H1 (cell line): ENCODE results near the gene IGFBP1. TPM values are rescaled to one million over a fixed set of nuclear protein-coding genes. Genes with fewer than 3 reads are reported as not detected.

Experiments used
- CTCF ChIA-PET: fragments of 300-600 bp; sonication (Branson Sonifier 250); formaldehyde crosslinking; loops from one replicate; lab custom pipeline; 2021; ENCODE audit not compliant: partially characterized antibody; lab: Charles Lee
- POLR2A ChIA-PET: fragments of 300-600 bp; sonication (Branson Sonifier 250); formaldehyde crosslinking; loops from one replicate; lab custom pipeline; 2021; ENCODE audit warnings: inconsistent platforms; ENCODE audit not compliant: partially characterized antibody; lab: Charles Lee
- DNase-seq, 2 experiments: peaks; one replicate each; pipeline versions ENCODE4 v3.0.0 to v3.0.0-alpha.2; 2010 to 2022; ENCODE audit warnings: low spot score in 2 of 2, low read depth in 1 of 2, mixed read lengths in 1 of 2
- FAIRE-seq: peaks from 2 replicates; lab custom pipeline; 2011; peaks lifted over from hg19 to GRCh38; lab: Jason Lieb, UNC
- H2AFZ ChIP-seq: 2 replicates; pipeline ENCODE4 v1.8.1; 2012; ENCODE audit warnings: low read length, inconsistent platforms
- H2AK5ac ChIP-seq: 2 replicates; pipeline ENCODE4 v1.6.1; 2013; ENCODE audit warnings: low read depth, low read length
- H2BK120ac ChIP-seq: replicated peaks from 2 replicates; pipeline ENCODE3; 2013; ENCODE audit warnings: low read depth, low read length, inconsistent platforms
- H2BK12ac ChIP-seq: 2 replicates; pipeline ENCODE4 v1.6.1; 2013; ENCODE audit warnings: low read depth, low read length
- H2BK15ac ChIP-seq: 2 replicates; pipeline ENCODE4 v1.6.1; 2013; ENCODE audit warnings: low read length
- H2BK20ac ChIP-seq: 2 replicates; pipeline ENCODE4 v1.6.1; 2013; ENCODE audit warnings: low read length
- H2BK5ac ChIP-seq: 2 replicates; pipeline ENCODE4 v1.6.1; 2013; ENCODE audit warnings: low read depth, low read length
- H3K14ac ChIP-seq: 2 replicates; pipeline ENCODE4 v1.6.1; 2013; ENCODE audit warnings: inconsistent platforms; ENCODE audit not compliant: insufficient read length
- H3K18ac ChIP-seq: 2 replicates; pipeline ENCODE4 v1.6.1; 2013; ENCODE audit warnings: low read length; ENCODE audit errors: extremely low read depth
- H3K23ac ChIP-seq: 2 replicates; pipeline ENCODE4 v1.6.1; 2013; ENCODE audit warnings: inconsistent platforms; ENCODE audit not compliant: insufficient read length
- H3K23me2 ChIP-seq: 2 replicates; pipeline ENCODE4 v1.6.1; 2013; ENCODE audit warnings: low read depth, low read length
- H3K27ac ChIP-seq: 2 replicates; pipeline ENCODE4 v1.6.1; 2011; ENCODE audit warnings: low read depth, low read length, inconsistent platforms
- H3K27me3 ChIP-seq, 4 experiments: replicated peaks in 1 of 4; 1 replicate in 1 of 4; 2 replicates in 3 of 4; pipeline versions ENCODE4 v1.6.1 to v1.8.1; 2011 to 2013; ENCODE audit warnings: low read length in 3 of 4, mild to moderate bottlenecking in 3 of 4, inconsistent platforms in 2 of 4, mixed read lengths in 2 of 4, moderate library complexity in 1 of 4; ENCODE audit not compliant: control insufficient read depth in 3 of 4, insufficient read depth in 3 of 4; ENCODE audit errors: extremely low read depth in 1 of 4
- H3K36me3 ChIP-seq, 4 experiments: 2 replicates each; pipeline versions ENCODE4 v1.6.1 to v1.8.1; 2011 to 2013; ENCODE audit warnings: mild to moderate bottlenecking in 4 of 4, low read length in 3 of 4, moderate library complexity in 2 of 4, control low read depth in 1 of 4, inconsistent platforms in 1 of 4; ENCODE audit not compliant: insufficient read depth in 4 of 4, control insufficient read depth in 2 of 4
- H3K4ac ChIP-seq: replicated peaks from 2 replicates; pipeline ENCODE3; 2013; ENCODE audit warnings: low read length, low read depth, mixed read lengths, inconsistent platforms; ENCODE audit not compliant: insufficient read length
- H3K4me1 ChIP-seq, 4 experiments: replicated peaks in 1 of 4; 1 replicate in 1 of 4; 2 replicates in 3 of 4; pipeline versions ENCODE4 v1.6.1 to v1.8.1; 2011 to 2013; ENCODE audit warnings: low read length in 3 of 4, inconsistent platforms in 2 of 4, mixed read lengths in 1 of 4; ENCODE audit not compliant: insufficient read depth in 4 of 4, control insufficient read depth in 3 of 4
- H3K4me2 ChIP-seq, 2 experiments: 2 replicates each; pipeline versions ENCODE4 v1.6.1 to v1.8.1; 2011 to 2013; ENCODE audit warnings: low read depth in 2 of 2, low read length in 2 of 2, control low read depth in 1 of 2, inconsistent platforms in 1 of 2, mild to moderate bottlenecking in 1 of 2; ENCODE audit not compliant: insufficient read depth in 1 of 2
- H3K4me3 ChIP-seq, 4 experiments: fragments of 200-600, 300-600 bp in 1 of 4; sonication (generic), shearing (Covaris generic), sonication (Bioruptor Twin) in 1 of 4; 2 replicates each; pipeline versions ENCODE4 v1.5.1 to v1.8.1; 2011 to 2016; ENCODE audit warnings: low read length in 4 of 4, low read depth in 3 of 4, control low read depth in 2 of 4, inconsistent platforms in 2 of 4, mild to moderate bottlenecking in 2 of 4, mixed read lengths in 1 of 4, moderate library complexity in 1 of 4; ENCODE audit not compliant: insufficient read depth in 2 of 4; ENCODE audit errors: extremely low read depth in 1 of 4
- H3K56ac ChIP-seq: replicated peaks from 2 replicates; pipeline ENCODE3; 2013; ENCODE audit warnings: low read depth, mild to moderate bottlenecking, mixed read lengths, low read length, inconsistent platforms; ENCODE audit not compliant: insufficient read length
- H3K79me1 ChIP-seq: 2 replicates; pipeline ENCODE4 v1.6.1; 2013; ENCODE audit warnings: low read depth, low read length, control low read depth
- H3K79me2 ChIP-seq, 2 experiments: 2 replicates each; pipeline versions ENCODE4 v1.6.1 to v1.8.1; 2012 to 2013; ENCODE audit warnings: low read length in 2 of 2, mild to moderate bottlenecking in 2 of 2, inconsistent platforms in 1 of 2; ENCODE audit not compliant: insufficient read depth in 2 of 2, control insufficient read depth in 1 of 2
- H3K9ac ChIP-seq, 4 experiments: replicated peaks in 1 of 4; 1 replicate in 1 of 4; 2 replicates in 3 of 4; pipeline versions ENCODE4 v1.6.1 to v1.8.1; 2011 to 2013; ENCODE audit warnings: low read depth in 3 of 4, low read length in 3 of 4, control low read depth in 2 of 4, mild to moderate bottlenecking in 2 of 4, moderate library complexity in 2 of 4, inconsistent platforms in 1 of 4; ENCODE audit errors: extremely low read depth in 1 of 4
- H3K9me3 ChIP-seq, 2 experiments: 2 replicates each; pipeline versions ENCODE4 v1.6.1 to v1.8.1; 2012 to 2013; ENCODE audit warnings: mild to moderate bottlenecking in 2 of 2, moderate library complexity in 2 of 2, control low read depth in 1 of 2, inconsistent platforms in 1 of 2, low read depth in 1 of 2, low read length in 1 of 2, mixed read lengths in 1 of 2; ENCODE audit not compliant: insufficient read depth in 2 of 2
- H4K20me1 ChIP-seq, 2 experiments: replicated peaks in 1 of 2; 2 replicates each; pipeline versions ENCODE3 to v1.8.1; 2011 to 2013; ENCODE audit warnings: inconsistent platforms in 2 of 2, low read length in 2 of 2, mild to moderate bottlenecking in 1 of 2; ENCODE audit not compliant: insufficient read depth in 2 of 2, control insufficient read depth in 1 of 2
- H4K5ac ChIP-seq: 2 replicates; pipeline ENCODE4 v1.6.1; 2013; ENCODE audit warnings: low read length, low read depth, mixed read lengths, inconsistent platforms; ENCODE audit not compliant: insufficient read length
- H4K8ac ChIP-seq: 2 replicates; pipeline ENCODE4 v1.8.0; 2013; ENCODE audit warnings: mild to moderate bottlenecking, moderate library complexity, low read length, inconsistent platforms; ENCODE audit not compliant: insufficient read depth; ENCODE audit errors: extremely low read depth
- H4K91ac ChIP-seq: replicated peaks from 2 replicates; pipeline ENCODE3; 2013; ENCODE audit warnings: low read length, mixed read lengths, inconsistent platforms; ENCODE audit not compliant: insufficient read length
- FOSL1 ChIP-seq: IDR thresholded peaks from 2 replicates; pipeline ENCODE4 v1.6.1; 2011; ENCODE audit warnings: mild to moderate bottlenecking, low read depth, low read length, moderate library complexity; ENCODE audit not compliant: insufficient read depth
- MAX ChIP-seq: IDR thresholded peaks from 2 replicates; pipeline ENCODE4 v1.6.1; 2012; ENCODE audit warnings: inconsistent platforms
- RAD21 ChIP-seq, 2 experiments: IDR thresholded peaks in 1 of 2; conservative IDR thresholded peaks in 1 of 2; 2 replicates each; pipeline ENCODE4 v1.6.1; 2011; ENCODE audit warnings: low read depth in 2 of 2, low read length in 2 of 2, improper control_type of control experiment in 1 of 2, inconsistent platforms in 1 of 2, mild to moderate bottlenecking in 1 of 2, moderate library complexity in 1 of 2
- WGBS, 2 experiments: shearing (Covaris generic) in 1 of 2; methylation state at CpG; one replicate each; pipeline versions ENCODE4 v1.1.6 to v1.1.7; 2013 to 2015; ENCODE audit warnings: low lambda C conversion rate in 2 of 2, mixed read lengths in 2 of 2, inconsistent platforms in 1 of 2, low coverage in 1 of 2, missing lambda C conversion rate in 1 of 2; ENCODE audit not compliant: insufficient replicate concordance in 2 of 2, insufficient coverage in 1 of 2, insufficient read length in 1 of 2; ENCODE audit errors: extremely low coverage in 1 of 2, missing lambda C conversion rate in 1 of 2; 5-methylcytosine and 5-hydroxymethylcytosine counted together
- polyA plus RNA-seq, 7 experiments: library from polyadenylated mRNA; depleted of rRNA in 3 of 7; stranded (reverse) in 5 of 7; unstranded in 2 of 7; fragments of >200 nt in 5 of 7; fragments of 200-250 nt in 2 of 7; gene quantifications; 1 replicate in 5 of 7; 2 replicates in 1 of 7; 4 replicates in 1 of 7; pipeline versions ENCODE4 v1.2.1 to v1.2.3, GENCODE V29; 2011 to 2013; ENCODE audit warnings: missing spikeins in 2 of 7, mixed read lengths in 2 of 7
- total RNA-seq: library from RNA; stranded (reverse); fragmentation: NEBNext Ultra II Directional; extraction: Animal tissue kit (Norgen Biotek cat#: 25700); gene quantifications from 2 replicates; pipeline ENCODE4 v1.2.1, GENCODE V29; 2021
- TF ChIP-seq, protein P1 (sequence below), 3 experiments: IDR thresholded peaks; 1 replicate in 2 of 3; 2 replicates in 1 of 3; pipeline versions ENCODE4 v1.5.1 to v1.6.1; 2011; ENCODE audit warnings: low read length in 3 of 3, mild to moderate bottlenecking in 3 of 3, inconsistent platforms in 2 of 3, low read depth in 1 of 3, moderate library complexity in 1 of 3; ENCODE audit not compliant: insufficient read depth in 1 of 3; ENCODE audit errors: control extremely low read depth in 1 of 3

IGFBP1 gene
- total and polyA plus RNA-seq, 2 of the 8 experiments (the other 6 are each of a cell fraction or from before 2014, with no cell fraction given): not detected

DNA sequence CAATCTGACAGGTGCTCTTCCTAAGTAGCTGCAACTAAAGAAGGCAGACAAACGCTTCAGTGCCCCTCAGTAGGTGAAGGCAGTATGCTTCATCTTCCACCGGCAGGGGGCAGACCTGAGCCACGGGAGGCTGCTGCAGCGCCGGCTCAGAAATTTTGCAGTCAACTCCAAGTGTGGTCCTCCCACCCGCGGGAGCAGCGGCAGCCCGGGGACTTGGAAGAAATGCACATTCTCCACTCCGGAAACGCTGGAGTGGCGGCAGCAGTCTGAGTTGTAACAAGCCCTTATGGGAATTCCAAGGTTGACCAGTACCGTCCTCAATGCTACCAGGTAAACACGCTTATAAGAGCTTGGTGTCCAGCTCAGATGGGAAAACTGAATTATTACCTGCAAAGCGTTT lies 29.4 kb downstream of the IGFBP1 start:
- TF ChIP-seq MAX (0 out of 2 replicates have a peak, but pooled peaks have one; percentile 17), RAD21 (IDR thresholded peaks at IDR 0.05 in 1 of 2, conservative IDR thresholded peaks at IDR 0.05 in 1 of 2; ENCODE audit: low read depth in 2 of 2, low read length in 2 of 2) (peak; percentile 83 to 86), FOSL1 (no peak)
- TF ChIP-seq, protein P1, sequence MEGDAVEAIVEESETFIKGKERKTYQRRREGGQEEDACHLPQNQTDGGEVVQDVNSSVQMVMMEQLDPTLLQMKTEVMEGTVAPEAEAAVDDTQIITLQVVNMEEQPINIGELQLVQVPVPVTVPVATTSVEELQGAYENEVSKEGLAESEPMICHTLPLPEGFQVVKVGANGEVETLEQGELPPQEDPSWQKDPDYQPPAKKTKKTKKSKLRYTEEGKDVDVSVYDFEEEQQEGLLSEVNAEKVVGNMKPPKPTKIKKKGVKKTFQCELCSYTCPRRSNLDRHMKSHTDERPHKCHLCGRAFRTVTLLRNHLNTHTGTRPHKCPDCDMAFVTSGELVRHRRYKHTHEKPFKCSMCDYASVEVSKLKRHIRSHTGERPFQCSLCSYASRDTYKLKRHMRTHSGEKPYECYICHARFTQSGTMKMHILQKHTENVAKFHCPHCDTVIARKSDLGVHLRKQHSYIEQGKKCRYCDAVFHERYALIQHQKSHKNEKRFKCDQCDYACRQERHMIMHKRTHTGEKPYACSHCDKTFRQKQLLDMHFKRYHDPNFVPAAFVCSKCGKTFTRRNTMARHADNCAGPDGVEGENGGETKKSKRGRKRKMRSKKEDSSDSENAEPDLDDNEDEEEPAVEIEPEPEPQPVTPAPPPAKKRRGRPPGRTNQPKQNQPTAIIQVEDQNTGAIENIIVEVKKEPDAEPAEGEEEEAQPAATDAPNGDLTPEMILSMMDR (IDR thresholded peaks at IDR 0.05; ENCODE audit: control extremely low read depth in 1 of 3, insufficient read depth in 1 of 3, low read depth in 1 of 3, low read length in 3 of 3): peak; percentile 87 to 93 (median 89)
- H4K5ac ChIP-seq: no peak overlapping the region
- no peaks in the 10 kb centered on the region for H3K79me2 ChIP-seq
- no peak overlapping the region for H2BK20ac ChIP-seq
- H3K27me3 ChIP-seq: peaks cover 14 to 45% (median 35%) of the 10 kb centered on the region in 4 experiments
- peaks cover 0 to 6% (median 2%) of the 10 kb centered on the region in 4 experiments; a peak in 5 of 8 replicates for H3K36me3 ChIP-seq
- no peak overlapping the region for H3K23ac ChIP-seq
- H3K23me2 ChIP-seq: peaks cover 12% of the 10 kb centered on the region
- FAIRE-seq: peak; percentile 73
- peak in 1 of 2 experiments; percentile 96 for DNase-seq
- H2AFZ ChIP-seq: no peak overlapping the region
- no peaks in the 10 kb centered on the region for H3K79me1 ChIP-seq
- no peak overlapping the region for H3K27ac ChIP-seq
- no peak overlapping the region for H3K18ac ChIP-seq
- H4K20me1 ChIP-seq: peaks cover 2% of the 10 kb centered on the region in 2 experiments
- no peak overlapping the region for H3K56ac ChIP-seq
- no peak overlapping the region for H3K14ac ChIP-seq
- H2BK120ac ChIP-seq: no peak overlapping the region
- H3K9me3 ChIP-seq: no peaks in the 10 kb centered on the region
- H3K4ac ChIP-seq: no peak overlapping the region
- no peak overlapping the region for H4K8ac ChIP-seq
- no peak overlapping the region for H2BK15ac ChIP-seq
- H3K4me3 ChIP-seq: peak overlapping the region in 1 of 4 experiments; percentile 37; a peak in 2 of 8 replicates
- peaks cover 4 to 19% (median 5%) of the 10 kb centered on the region in 4 experiments; a peak in 6 of 7 replicates for H3K4me1 ChIP-seq
- ChIA-PET CTCF (interaction anchor here (0.7 to 15.3 kb wide), 34 partner anchors 9 to 1269 kb away, joined by 3 to 242 read pairs (median 4); partner anchors contain the start of gene IGFBP1), POLR2A (interaction anchor here (0.6 kb wide), 2 partner anchors 30 to 198 kb away, joined by 3 read pairs; no protein-coding TSS in a partner anchor)
- peak overlapping the region in 1 of 2 experiments; percentile 47; a peak in 2 of 4 replicates for H3K4me2 ChIP-seq
- no peak overlapping the region for H2BK5ac ChIP-seq
- H2BK12ac ChIP-seq: no peak overlapping the region
- H3K9ac ChIP-seq: no peak overlapping the region
- no peak overlapping the region for H2AK5ac ChIP-seq
- H4K91ac ChIP-seq: no peak overlapping the region
- 17% methylated on average over 15 of the region's 15 CpGs; no CpG with 5 or more reads in 1 of the 2 experiments for WGBS, 2 experiments
